ENCODE measurements around the gene ZNF506.

DNA sequence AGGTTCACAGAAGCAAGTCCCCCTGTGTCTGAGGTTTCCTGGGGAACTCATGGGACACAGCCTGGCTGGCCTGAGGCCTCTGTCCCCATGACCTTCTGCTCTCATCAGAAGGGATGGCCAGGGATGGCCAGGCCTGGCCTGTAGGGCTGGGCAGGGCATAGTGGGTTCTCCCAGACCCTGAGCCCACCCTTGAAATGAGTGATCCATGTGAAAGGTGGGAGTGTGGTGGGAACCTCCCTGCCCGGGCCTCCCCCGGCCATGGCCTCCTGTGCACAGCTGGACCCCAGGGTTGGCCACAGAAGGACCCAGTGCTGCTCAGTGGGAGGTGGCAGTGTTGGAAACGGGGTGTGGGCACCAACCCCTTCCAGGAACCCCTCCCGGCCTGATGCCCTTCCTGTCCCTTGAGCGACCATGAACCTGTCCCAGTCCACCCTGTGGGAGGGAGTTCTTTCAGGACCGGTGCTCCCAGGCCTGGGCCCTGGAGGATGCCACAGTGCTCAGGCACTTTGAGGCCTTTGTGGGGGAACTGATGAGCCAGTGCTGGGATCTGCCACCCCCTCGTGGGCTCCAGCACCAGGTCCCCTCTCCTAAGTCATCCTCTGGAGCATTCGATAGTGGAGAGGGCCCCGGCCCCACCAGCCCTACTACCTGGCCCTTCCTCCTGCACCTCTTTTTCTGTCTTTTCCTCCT, 73.2 kb downstream of the ZNF506 start:
- no peak for TF ChIP-seq EZH2phosphoT487 (conservative IDR thresholded peaks at IDR 0.05; ENCODE audit: low read length)
- TF ChIP-seq, protein P1, sequence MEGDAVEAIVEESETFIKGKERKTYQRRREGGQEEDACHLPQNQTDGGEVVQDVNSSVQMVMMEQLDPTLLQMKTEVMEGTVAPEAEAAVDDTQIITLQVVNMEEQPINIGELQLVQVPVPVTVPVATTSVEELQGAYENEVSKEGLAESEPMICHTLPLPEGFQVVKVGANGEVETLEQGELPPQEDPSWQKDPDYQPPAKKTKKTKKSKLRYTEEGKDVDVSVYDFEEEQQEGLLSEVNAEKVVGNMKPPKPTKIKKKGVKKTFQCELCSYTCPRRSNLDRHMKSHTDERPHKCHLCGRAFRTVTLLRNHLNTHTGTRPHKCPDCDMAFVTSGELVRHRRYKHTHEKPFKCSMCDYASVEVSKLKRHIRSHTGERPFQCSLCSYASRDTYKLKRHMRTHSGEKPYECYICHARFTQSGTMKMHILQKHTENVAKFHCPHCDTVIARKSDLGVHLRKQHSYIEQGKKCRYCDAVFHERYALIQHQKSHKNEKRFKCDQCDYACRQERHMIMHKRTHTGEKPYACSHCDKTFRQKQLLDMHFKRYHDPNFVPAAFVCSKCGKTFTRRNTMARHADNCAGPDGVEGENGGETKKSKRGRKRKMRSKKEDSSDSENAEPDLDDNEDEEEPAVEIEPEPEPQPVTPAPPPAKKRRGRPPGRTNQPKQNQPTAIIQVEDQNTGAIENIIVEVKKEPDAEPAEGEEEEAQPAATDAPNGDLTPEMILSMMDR (IDR thresholded peaks at IDR 0.05; ENCODE audit: insufficient read depth, low read length, poor library complexity, severe bottlenecking): no peak

Measured in SU-DHL-6 (cell line).